GM21619 (cell line): ENCODE data around the gene TES.
A peak's percentile ranks its signal among the peaks of the same experiment; 100 is the strongest.

Experiments used
- ATAC-seq: cut with Tn5 transposase; IDR thresholded peaks from one replicate; pipeline ENCODE4 v1.9.1; 2021; ENCODE audit not compliant: unreplicated experiment

TES gene

DNA sequence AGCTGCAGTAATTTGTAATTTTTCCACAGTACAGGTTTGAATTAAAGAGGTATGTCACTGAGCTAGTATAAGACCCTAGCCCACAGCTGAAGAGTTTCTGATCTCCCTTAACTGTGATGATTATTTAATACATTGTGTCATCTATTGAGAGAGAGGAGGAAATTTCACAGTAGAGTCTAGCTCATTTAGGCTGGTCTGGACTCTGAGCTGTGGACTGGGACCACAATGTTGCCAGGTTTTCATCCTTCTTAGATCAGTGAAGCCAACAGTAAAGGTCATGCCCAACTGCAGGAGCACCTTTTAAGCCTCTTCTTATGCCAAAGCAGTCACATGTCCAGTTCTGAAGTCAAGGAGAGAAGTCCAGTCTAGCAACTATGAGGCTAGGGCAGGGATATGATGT is 8.9 kb downstream of the TES start:
- no peak for ATAC-seq

DNA sequence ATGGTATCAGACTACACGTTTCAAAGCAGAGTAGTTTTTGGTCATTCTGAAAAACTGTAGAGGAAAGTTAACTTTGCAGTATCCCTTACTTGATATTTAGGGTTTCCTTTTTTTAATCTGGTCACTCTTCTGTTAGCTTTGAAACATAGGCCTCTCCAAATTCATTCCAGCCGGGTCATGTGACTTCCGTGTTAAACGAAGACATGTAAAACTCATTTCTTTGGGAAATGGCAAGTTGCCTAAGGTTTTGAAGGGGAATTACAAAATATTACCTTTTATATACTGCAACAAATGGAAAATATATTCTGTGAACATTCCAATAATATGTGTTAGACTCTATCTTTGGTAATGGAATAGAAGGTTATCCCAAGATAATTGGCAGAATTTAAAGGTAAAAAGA is 9.5 kb downstream of the TES start:
- no peak for ATAC-seq

DNA sequence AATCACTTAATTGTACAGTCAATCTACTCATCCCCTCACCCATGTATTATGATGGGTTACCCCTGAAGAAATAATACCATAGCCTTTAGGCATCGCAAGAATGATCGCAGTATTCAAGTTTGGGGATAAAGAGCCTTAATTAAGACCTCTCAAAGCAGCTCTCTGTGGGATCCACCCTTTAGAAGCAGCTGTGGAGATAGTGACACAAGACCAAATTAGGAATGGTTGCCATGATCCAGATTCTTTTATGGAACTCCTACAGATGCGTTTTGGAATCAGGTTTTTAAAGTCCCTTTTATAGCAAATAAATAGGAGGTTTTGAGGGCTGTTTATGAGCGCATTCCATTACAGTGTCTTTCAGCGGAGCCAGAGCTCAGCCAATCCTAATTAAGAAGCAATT is 12.2 kb downstream of the TES start:
- no peak for ATAC-seq

DNA sequence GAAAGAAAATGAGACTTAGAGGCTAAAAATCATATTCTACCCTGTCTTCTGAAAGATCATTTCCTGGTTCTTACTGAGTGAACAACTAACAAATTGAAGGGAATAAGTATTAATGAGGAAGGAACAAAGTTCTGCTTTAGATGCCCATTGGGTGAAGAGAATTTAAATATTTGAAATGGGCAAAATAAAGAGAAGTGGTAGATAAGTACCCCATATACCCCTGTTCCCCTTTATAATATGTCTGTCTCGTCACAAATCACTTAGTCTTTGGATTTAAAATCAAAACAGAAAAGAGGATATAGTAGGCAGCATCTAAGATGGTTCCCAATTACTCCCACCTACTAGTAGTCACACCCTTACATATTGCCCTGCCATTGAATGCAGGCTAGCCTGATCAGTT is 13.2 kb downstream of the TES start:
- no peak for ATAC-seq

DNA sequence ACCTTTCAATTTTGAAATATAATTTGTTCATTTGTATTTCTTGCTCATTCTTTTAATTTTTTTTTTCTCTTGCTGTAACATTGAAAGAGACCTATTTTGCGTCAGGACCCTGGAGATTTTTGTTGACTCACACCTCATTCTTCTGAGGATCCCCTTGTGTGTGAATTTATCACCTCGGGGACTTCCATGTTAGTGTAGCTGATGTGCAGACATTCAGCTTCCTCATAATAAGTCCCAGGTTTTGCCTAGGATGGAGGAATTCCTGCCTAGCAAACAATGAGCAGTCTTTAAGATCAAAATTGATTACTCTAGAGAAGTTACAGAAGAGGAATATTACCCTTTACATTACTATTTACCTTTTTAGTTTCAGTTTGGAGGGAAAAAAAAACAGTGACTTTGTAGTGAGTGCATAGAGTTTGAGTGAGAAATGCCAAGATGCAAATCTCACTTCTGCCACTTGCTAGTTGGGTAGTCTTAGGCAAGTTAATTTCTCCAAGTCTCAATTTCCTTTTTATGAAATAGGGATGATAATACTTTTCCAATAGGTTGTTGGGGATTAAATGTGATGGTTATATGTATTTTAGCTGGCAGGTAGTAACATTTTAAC is 14.3 kb downstream of the TES start:
- ATAC-seq = peak; percentile 51

DNA sequence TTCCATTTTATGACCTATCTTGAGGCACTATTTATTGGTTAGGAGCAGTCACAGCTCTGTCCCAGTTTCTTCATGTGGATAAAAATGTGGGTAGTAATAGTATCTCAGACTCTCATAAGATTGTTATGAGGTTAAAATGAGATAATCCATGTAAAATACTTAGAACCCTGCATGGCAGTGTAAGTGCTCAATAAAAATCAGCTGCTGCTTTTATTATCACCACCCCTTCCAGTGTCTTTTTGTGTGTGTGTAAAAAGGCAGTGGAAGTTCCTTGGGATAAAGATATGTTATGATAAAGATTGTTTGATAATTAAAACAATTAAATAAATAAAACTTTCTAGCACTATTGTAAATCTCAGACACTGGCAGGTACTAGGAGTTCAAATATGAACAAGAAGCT is 15.5 kb downstream of the TES start:
- no peak for ATAC-seq

DNA sequence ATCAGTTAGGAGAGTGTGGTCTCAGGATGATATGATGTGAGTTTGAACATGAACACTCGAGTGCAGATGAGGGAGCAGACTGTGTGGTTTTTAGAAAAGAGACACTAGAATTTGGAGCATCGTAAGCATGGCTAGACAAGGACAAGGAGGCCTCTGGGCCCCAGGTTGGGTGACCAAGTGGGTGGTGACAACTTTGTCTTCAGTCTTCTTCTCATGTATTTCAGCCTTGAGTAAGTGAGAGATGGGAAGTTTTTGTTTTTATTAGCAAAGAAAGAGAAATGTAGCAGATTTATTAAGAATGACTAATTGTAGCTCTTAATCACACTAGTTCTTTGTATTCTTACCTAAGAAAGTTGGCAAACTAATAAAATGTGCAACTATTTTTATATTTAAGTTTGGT is 16.3 kb downstream of the TES start:
- ATAC-seq = no peak

DNA sequence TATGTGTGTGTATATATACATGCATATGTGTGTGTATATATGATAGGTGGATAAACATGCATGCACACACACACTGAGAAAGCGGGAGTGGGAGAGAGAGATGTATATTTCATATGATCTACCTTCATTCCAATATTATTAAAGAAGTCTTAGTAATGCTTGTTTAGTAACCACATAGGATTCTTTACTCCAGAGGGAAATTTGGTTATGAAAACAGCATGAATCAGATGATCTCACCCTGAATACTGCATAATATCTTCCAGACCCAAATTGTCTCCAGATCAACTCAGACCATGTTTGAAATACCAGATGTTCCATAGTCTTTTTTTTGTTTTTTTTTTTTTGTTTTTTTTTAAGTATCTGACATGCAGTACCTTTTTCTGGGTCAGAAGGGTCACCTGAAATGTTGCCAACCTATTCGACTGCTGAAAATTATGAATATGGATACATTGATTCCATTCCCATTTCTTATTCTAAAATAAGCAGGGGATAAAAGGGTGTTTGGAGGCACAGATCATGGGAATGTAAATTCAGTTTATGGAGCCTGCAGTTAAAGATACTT is 17.4 kb downstream of the TES start:
- ATAC-seq = no peak

DNA sequence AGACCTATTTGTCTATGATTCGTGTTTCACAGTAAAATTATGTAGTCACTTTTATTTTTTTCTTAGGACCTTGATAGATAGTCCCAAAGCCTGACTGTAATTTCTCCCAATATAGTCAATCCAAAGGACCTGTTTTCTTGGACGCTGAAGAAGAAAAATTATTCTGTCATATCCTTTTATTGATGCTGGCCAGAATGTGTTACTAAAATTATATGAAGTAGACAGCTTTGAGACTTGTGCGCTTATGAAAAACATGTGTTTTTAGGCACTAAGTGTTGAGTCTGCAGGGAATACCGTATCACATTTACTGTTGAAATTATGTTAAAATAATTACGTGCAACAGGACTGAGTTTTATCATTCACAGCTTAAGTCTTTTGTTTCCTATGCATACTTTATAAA is 17.9 kb downstream of the TES start:
- ATAC-seq = no peak

DNA sequence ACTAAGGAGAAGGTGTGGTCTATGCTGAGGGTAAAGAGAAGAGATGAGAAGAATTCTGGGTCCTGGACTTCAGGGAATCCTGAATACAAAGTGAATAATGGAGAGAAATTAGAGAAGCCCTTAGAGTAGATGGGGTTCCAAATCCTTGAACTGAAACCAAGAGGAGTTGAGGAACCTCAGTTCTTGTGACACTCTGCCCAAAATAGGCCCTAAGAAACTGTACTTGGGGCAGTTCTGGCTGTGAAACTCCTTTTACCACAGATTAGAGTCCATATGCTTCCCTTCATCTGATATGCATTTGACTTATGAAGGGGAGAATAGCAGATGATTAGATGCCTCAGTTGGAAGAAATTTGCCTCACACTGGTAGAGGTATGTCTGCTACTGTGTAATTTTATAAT is 19.0 kb downstream of the TES start:
- peak; percentile 48 for ATAC-seq

DNA sequence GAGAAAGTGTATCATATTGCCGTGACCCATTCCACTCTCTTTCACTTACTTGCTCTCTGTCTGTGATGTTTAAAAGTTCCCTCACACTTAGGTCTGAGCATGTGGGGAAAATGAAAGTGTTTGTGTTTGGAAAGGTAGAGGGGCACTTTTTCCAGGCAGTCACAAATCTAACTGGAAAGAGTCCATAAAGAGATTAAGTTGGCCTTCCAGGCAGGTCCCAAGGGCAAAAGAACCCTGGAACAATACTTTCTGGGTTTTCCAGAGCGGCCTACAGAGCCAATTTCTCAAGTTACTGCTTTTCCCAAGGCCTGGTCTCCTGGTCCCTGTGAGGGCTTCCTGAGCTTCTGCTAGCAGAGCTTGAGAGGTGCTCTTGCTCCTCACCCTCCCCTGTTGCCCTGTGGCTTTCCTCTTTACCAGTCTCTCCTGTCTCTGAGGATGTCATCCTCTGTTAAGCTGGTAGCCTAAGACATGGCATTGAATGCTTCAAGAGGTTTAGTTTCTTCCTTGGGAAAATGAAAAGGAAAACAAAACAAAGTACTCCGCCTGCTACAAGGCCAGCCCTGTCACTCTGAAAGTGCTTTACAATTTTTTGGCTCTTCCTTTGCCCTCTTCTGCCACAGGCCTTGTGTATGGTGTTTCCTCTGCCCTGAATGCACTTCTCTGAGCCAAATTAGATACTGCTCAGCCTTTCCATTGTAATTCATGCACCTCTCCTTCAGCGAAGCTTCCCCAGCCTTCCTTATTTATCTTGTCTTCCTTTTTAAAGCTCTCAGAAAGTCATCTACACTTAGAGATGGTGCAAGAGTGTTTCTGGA is 20.1 kb downstream of the TES start:
- no peak for ATAC-seq

DNA sequence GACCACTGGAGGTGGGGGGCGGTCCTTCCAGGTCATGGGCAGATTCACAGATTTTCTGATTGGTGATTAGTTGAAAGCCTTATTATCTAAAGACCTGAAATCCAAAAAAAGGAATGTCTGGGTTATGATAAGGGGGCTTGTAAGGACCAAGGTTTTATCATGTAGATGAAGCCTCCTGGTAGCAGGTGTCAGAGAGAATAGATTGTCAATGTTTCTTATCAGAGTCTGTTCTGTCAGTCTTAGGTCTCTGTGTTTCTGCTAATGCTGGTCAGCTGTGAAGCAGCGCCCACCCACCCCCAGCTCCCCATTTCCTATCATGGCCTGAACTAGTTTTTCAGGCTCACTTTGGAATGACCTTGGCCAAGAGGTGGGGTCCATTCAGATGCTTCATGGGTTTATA is 21.2 kb downstream of the TES start:
- no peak for ATAC-seq

DNA sequence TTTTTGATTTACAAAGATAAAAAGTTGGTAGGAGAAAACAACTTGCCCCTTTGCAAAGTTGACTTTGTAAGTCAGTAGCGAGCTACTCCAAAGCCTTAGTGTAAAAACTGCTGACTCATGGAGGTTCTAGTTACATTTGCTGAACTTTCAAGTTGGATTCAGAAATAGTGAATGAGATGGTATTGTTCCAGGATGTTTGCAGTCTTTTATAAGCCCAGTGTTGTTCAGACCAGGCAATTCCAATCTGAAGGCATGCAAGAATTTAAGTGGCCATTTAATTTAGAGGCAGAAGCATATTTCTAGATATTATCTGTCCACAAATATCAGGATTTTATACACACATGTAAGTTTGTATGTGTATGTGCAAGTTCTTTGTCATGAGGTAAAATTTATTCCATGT is 21.6 kb downstream of the TES start:
- no peak for ATAC-seq

DNA sequence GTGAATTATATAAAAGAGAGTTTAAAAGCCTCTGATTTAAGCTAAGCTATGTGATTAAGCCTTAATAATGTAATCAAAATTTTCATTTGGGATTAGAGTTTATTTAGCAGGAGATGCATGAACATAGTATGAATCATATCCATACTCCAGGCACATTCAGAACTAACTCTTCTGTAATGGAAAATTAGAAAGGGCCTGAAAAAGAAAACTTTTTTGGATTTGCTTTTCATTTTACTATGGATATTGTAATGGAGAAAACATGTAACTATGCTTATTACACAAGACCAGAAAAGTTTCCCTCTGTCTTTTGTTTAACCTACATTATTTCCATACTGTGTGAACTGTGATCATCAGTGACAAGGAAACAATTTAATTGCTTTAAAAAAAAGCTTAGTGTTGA is 22.0 kb downstream of the TES start:
- ATAC-seq = no peak

DNA sequence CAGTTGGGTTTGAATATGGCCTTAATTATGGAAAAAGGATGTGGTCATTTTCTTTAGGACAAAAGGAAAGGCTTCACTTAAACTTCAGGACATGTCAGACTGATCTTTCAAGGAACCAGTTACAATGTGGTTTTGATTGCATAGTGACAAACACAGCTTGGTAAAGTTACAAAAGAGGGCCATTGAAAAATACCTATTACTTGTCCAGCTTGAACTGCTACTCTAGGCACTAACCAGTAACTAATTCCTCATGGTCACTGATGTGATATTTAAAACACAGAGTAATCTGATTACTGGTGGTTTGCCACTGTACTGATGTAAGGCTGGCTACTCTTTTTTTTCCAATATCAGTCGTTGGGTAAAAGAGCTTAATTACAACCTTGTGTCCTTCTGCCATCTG is 22.6 kb downstream of the TES start:
- ATAC-seq = no peak

DNA sequence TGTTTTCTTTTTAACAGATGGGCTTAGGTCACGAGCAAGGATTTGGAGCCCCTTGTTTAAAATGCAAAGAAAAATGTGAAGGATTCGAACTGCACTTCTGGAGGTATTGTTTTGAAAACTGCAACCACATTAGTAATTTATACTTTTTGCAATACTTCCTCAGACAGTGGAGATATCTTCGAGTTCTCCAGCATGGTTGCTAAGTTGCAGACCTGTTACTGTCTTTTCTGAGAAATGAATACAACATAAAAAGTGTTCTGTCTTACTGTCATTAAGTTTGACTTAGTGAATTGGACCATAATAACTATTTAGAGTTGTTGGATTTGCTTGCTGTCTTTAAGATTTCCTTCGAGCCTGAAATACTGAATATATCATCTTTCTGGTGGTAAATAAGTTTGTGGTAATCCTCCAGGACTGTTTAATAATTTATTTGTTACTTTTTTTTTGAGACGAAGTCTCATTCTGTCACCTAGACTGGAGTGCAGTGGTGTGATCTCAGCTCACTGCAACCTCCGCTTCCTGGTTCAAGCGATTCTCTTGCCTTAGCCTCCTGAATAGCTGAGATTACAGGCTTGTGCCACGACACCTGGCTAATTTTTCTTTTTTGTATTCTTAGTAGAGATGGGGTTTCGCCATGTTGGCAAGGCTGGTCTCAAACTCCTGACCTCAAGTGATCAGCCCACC is 24.3 kb downstream of the TES start:
- no peak for ATAC-seq

DNA sequence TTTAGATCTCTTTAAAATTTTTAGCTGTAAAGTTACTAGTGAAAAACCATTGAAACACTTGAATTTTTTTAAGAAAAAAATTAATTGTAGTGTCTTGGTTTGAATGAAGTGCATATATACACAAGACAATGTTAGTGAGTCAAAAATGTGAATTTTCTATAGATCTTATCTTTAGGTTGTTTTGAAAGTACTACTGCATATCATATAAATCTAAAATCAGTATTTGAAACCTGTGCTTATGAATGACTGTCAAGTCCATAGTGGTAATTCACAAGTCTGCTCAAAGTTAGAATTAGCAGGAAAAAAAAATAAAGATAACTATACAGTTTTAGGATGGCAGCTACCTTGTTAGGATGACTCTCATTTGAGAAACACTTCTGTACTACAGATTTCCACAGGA is 25.0 kb downstream of the TES start:
- no peak for ATAC-seq

DNA sequence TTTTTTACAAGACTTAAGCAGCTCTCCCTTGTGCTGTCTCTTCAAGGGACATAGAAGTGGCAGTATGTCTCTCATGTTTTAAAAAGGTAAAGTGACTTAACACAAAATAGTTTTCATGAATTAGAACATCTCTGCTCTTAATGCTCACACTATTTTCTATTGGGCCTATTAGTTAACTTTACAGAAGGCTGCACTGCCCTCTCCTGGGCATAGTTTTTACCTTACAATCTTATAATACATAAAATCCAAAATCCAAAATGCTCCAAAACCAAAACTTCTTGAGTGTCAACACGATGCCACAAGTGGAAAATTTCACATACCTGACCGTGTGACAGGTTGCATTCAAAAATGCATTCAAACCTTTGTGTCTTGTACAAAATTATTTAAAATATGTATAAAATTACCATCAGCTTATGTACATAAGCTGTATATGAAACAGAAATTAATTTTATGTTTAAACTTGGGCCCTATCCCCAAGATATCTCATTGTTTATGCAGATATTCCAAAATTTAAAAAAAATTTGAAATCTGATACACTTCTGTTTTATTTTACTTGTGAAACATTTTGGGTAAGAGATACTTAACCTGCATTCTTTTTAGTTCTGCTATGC is 25.8 kb downstream of the TES start:
- ATAC-seq = no peak

DNA sequence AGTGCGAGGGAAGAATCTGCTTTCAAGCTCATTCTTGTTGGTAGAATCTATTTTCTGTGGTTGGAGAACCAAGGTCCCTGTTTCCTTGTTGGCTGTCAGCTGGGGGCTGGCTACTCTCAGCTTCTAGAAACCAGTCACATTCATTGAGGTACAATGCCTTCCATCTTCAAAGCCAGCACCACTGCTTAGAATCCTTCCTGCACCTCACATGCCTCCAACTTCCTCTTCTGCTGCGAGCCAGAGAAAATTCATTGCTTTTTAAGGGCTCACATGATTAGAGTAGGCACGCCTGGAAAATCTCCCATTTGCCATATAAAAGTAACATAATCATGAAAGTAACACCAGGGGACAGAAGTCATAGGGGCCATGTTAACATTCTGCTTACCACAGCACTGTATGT is 28.7 kb downstream of the TES start:
- ATAC-seq = no peak

DNA sequence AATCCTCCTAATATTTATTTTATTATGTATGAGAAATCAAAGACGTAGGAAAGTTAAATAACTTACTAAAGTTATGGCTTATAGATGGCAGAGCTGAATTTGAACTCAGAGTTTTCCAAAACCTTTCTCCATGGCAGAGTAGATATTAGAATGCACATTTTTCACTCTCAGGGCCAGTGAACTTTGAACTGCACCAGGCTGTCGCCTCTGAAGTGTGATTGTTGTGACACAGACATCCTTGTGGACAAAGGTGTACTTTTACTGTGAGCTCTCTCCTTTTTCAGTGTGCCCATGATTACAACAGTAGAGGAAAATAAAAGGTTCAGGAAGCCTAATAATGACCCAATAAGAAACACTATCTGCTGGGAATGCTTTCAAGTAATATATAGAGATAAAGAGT is 29.1 kb downstream of the TES start:
- no peak for ATAC-seq

DNA sequence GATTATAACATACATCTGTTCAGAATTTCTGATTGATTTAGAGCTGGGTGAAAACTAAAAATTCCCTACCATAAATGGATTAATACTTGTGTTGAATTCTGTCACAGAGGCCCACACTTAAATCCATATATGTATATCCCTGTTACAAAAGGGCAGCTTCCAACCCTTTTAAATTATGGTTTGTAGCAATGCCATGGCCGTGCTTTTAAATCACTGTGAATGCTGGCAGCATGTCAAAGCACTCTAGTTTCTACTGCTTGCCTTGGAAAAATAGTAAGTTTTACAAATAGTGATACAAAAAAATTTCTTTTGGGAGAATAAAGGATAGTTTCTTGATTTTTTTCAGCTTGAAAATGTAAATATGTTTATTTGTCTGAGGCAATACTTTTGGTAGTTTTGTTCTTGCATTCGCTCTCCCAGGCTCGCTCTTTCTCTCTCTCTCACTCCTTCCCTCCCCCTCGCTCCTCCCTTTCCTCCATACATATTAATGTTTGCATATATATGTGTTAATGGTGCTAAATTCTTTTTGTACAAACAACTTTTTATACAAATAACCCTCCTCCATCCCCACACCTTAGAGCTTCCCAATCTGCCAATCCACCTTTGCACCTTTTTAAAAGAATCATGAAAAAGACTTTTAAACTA is 29.8 kb downstream of the TES start:
- no peak for ATAC-seq
